Motor neuron (in vitro differentiated cells): ENCODE data around the gene IZUMO1. TPM values are rescaled to one million over a fixed set of nuclear protein-coding genes. Genes with fewer than 3 reads are reported as not detected.
A peak's percentile ranks its signal among the peaks of the same experiment; 100 is the strongest.
"Not testable (repeated sequence)": the region's sequence is repeated elsewhere in the genome, so short reads cannot be mapped to it uniquely, and the experiment has no call there.

Source experiments
- ATAC-seq, 8 experiments: fragments of 200-7000 bp; cut with Tn5 transposase; replicated peaks in 6 of 8; 2 replicates each; pipeline ENCODE4 v1.8.0; 2021; ENCODE audit warnings: mild to moderate bottlenecking in 8 of 8, moderate library complexity in 8 of 8
- H3K27ac ChIP-seq, 2 donors: fragments of 250-450 bp; sonication (Bioruptor Pico); 2 replicates each; pipeline ENCODE4 v1.9.0; 2021; ENCODE audit warnings: antibody characterized with exemption in 2 of 2, mild to moderate bottlenecking in 2 of 2, moderate library complexity in 1 of 2
- H3K4me1 ChIP-seq, 2 donors: fragments of 250-450 bp; sonication (Bioruptor Pico); replicated peaks in 1 of 2; 2 replicates each; pipeline ENCODE4 v1.6.1; 2021; ENCODE audit warnings: antibody characterized with exemption in 2 of 2, mild to moderate bottlenecking in 2 of 2, moderate library complexity in 1 of 2
- H3K4me3 ChIP-seq, 5 donors: fragments of 250-450 bp; sonication (Bioruptor Pico); 2 replicates each; pipeline ENCODE4 v1.9.0; 2021; ENCODE audit warnings: antibody characterized with exemption in 5 of 5, mild to moderate bottlenecking in 5 of 5, moderate library complexity in 4 of 5
- WGBS, 10 experiments: fragments of 450-650 bp; shearing (Covaris generic); methylation state at CpG; one replicate each; pipeline ENCODE4 v1.0.0; 2022; 5-methylcytosine and 5-hydroxymethylcytosine counted together
- in situ Hi-C, 9 experiments: fragments of 400-800 bp; cut with MboI; loops; one replicate each; pipeline ENCODE4 v1.15.0; 2021; ENCODE audit warnings: low sequenced_read_pairs in 9 of 9, low pct_unique_long_range_greater_than_20kb in 2 of 9; ENCODE audit not compliant: unreplicated experiment in 9 of 9
- total RNA-seq, 8 experiments: library from RNA; unstranded; fragments of 300-600 nt; gene quantifications; 2 replicates each; pipeline versions ENCODE4 v1.2.3 to v1.2.4, GENCODE V29; 2022

Gene IZUMO1
- total RNA-seq, 8 experiments from 2014 or later: 0.14 to 0.76 (median 0.49) TPM; not detected in 1

GRCh38 chr19:48777139-48777538 is 30.4 kb upstream of the IZUMO1 start:
- Histone ChIP-seq H3K27ac (no peak overlapping the region), H3K4me3 (no peak overlapping the region), H3K4me1 (peaks cover 10% of the 10 kb centered on the region in 2 donors)
- ATAC-seq: no peak
- 78 to 100% (median 90%) methylated on average over 1 to 5 of the region's 5 CpGs; no CpG with 5 or more reads in 5 of the 10 experiments for WGBS, 10 experiments
- in situ Hi-C loops: loop anchor here in 6 of 9 experiments (25.0 kb wide), 1 partner anchor 185 kb away; the partner anchor contains the start of genes BAX (in 6 of the 6) and FTL (in 6 of the 6)

- WGBS, 10 experiments: 45 to 100% (median 88%) methylated on average over 1 to 10 of the region's 13 CpGs; no CpG with 5 or more reads in 2 of the 10 experiments
- no peak overlapping the region for H3K27ac ChIP-seq
- in situ Hi-C loops: no loop called here
- no peak overlapping the region for H3K4me3 ChIP-seq
- no peaks in the 10 kb centered on the region for H3K4me1 ChIP-seq
- peak in 2 of 8 experiments; percentile 51 to 65 for ATAC-seq
Measured at GRCh38 chr19:48772503-48772953, 25.8 kb upstream of the IZUMO1 start.

- Histone ChIP-seq H3K4me3 (no peak overlapping the region), H3K27ac (no peak overlapping the region), H3K4me1 (no peaks in the 10 kb centered on the region)
- ATAC-seq: no peak
- 24 to 100% (median 71%) methylated on average over 1 to 13 of the region's 20 CpGs; no CpG with 5 or more reads in 2 of the 10 experiments for WGBS, 10 experiments
- in situ Hi-C loops: no loop called here
Measured at GRCh38 chr19:48770734-48771472, 24.2 kb upstream of the IZUMO1 start.

- in situ Hi-C loops: no loop called here
- H3K27ac ChIP-seq: no peak overlapping the region
- peak in 1 of 8 experiments; percentile 26 for ATAC-seq
- WGBS, 10 experiments: 0 to 100% (median 65%) methylated on average over 1 to 7 of the region's 7 CpGs; no CpG with 5 or more reads in 1 of the 10 experiments
- H3K4me1 ChIP-seq: no peaks in the 10 kb centered on the region
- H3K4me3 ChIP-seq: no peak overlapping the region
Measured at GRCh38 chr19:48770266-48770665, 23.6 kb upstream of the IZUMO1 start.

- no peak for ATAC-seq
- in situ Hi-C loops: no loop called here
- WGBS, 10 experiments: 66 to 94% (median 82%) methylated on average over 3 to 11 of the region's 11 CpGs
- Histone ChIP-seq H3K4me3 (no peak overlapping the region), H3K27ac (no peak overlapping the region), H3K4me1 (no peaks in the 10 kb centered on the region)
Measured at GRCh38 chr19:48768994-48769713, 22.4 kb upstream of the IZUMO1 start.

GRCh38 chr19:48768171-48768753 is 21.6 kb upstream of the IZUMO1 start:
- H3K4me1 ChIP-seq, H3K4me3 ChIP-seq, in situ Hi-C loops, H3K27ac ChIP-seq: not testable (repeated sequence)
- peak in 3 of 8 experiments; percentile 71 to 90 (median 76) for ATAC-seq
- WGBS, 10 experiments: 0 to 71% (median 34%) methylated on average over 1 to 4 of the region's 6 CpGs; no CpG with 5 or more reads in 1 of the 10 experiments

GRCh38 chr19:48765816-48766215 is 19.1 kb upstream of the IZUMO1 start:
- in situ Hi-C loops, H3K27ac ChIP-seq, H3K4me1 ChIP-seq, H3K4me3 ChIP-seq: not testable (repeated sequence)
- 0 to 53% (median 28%) methylated on average over 1 to 4 of the region's 5 CpGs; no CpG with 5 or more reads in 5 of the 10 experiments for WGBS, 10 experiments
- peak in 1 of 8 experiments; percentile 29 for ATAC-seq

- ATAC-seq: no peak
- in situ Hi-C loops: no loop called here
Measured at GRCh38 chr19:48760504-48761205, 13.9 kb upstream of the IZUMO1 start.

GRCh38 chr19:48757741-48758144 is 11.0 kb upstream of the IZUMO1 start:
- Histone ChIP-seq H3K4me1 (peaks cover 0 to 6% of the 10 kb centered on the region in 2 donors), H3K4me3 (no peak overlapping the region), H3K27ac (no peak overlapping the region)
- 50% methylated on average over 3 of the region's 14 CpGs; no CpG with 5 or more reads in 9 of the 10 experiments for WGBS, 10 experiments
- in situ Hi-C loops: no loop called here
- ATAC-seq: no peak

More at GRCh38 chr19:48760504-48761205, 13.9 kb upstream of the IZUMO1 start:
- no peaks in the 10 kb centered on the region for H3K4me1 ChIP-seq
- no peak overlapping the region for H3K27ac ChIP-seq
- H3K4me3 ChIP-seq: no peak overlapping the region
- WGBS, 10 experiments: 17 to 100% (median 75%) methylated on average over 1 to 13 of the region's 16 CpGs; no CpG with 5 or more reads in 1 of the 10 experiments

GRCh38 chr19:48757089-48757675 is 10.5 kb upstream of the IZUMO1 start:
- H3K4me3 ChIP-seq: no peak overlapping the region
- no peak for ATAC-seq
- no peak overlapping the region for H3K27ac ChIP-seq
- peaks cover 2 to 6% of the 10 kb centered on the region in 2 donors for H3K4me1 ChIP-seq
- in situ Hi-C loops: no loop called here
- 30 to 100% (median 92%) methylated on average over 1 to 7 of the region's 12 CpGs; no CpG with 5 or more reads in 5 of the 10 experiments for WGBS, 10 experiments

- WGBS, 10 experiments: 66 to 73% methylated on average over 2 to 6 of the region's 9 CpGs; no CpG with 5 or more reads in 8 of the 10 experiments
- no peak for ATAC-seq
- Histone ChIP-seq H3K4me3 (no peak overlapping the region), H3K27ac (no peak overlapping the region), H3K4me1 (peaks cover 4 to 6% of the 10 kb centered on the region in 2 donors)
- in situ Hi-C loops: no loop called here
Measured at GRCh38 chr19:48756686-48757085, 10.0 kb upstream of the IZUMO1 start.

GRCh38 chr19:48756212-48756611 is 9.5 kb upstream of the IZUMO1 start:
- Histone ChIP-seq H3K4me3 (no peak overlapping the region), H3K4me1 (peaks cover 4 to 6% of the 10 kb centered on the region in 2 donors), H3K27ac (no peak overlapping the region)
- ATAC-seq: no peak
- in situ Hi-C loops: no loop called here
- 85 to 93% (median 87%) methylated on average over 3 to 5 of the region's 11 CpGs; no CpG with 5 or more reads in 7 of the 10 experiments for WGBS, 10 experiments
